SU-DHL-6 (cell line): ENCODE measurements around the gene SEPHS2.

ENCODE experiments used
- H2AFZ ChIP-seq: fragments of 200-600 bp; sonication (generic); 2 replicates; pipeline ENCODE4 v1.6.1; 2014; ENCODE audit warnings: low read depth, mild to moderate bottlenecking, moderate library complexity, mixed read lengths, antibody characterized with exemption, low read length; ENCODE audit not compliant: severe bottlenecking
- H3F3A ChIP-seq: fragments of 200-600 bp; shearing (Covaris generic); 2 replicates; pipeline ENCODE4 v1.6.0; 2016; ENCODE audit warnings: antibody characterized with exemption, mild to moderate bottlenecking; ENCODE audit not compliant: insufficient read depth
- H3K27ac ChIP-seq: fragments of 200-600 bp; sonication (generic); 2 replicates; pipeline ENCODE4 v1.5.1; 2016; ENCODE audit warnings: low read depth, mild to moderate bottlenecking, low read length, moderate library complexity, mixed read lengths
- H3K27me3 ChIP-seq: fragments of 200-600 bp; sonication (generic), shearing (Covaris generic); 2 replicates; pipeline ENCODE4 v1.6.0; 2014; ENCODE audit warnings: mild to moderate bottlenecking, low read length
- H3K36me3 ChIP-seq: fragments of 200-600 bp; sonication (generic); 2 replicates; pipeline ENCODE4 v1.6.1; 2014; ENCODE audit warnings: mild to moderate bottlenecking, low read length, mixed read lengths
- H3K4me2 ChIP-seq: fragments of 300-600, 200-600 bp; shearing (Covaris generic), sonication (generic); 2 replicates; pipeline ENCODE4 v1.6.0; 2014; ENCODE audit warnings: low read length, low read depth, mild to moderate bottlenecking; ENCODE audit not compliant: poor library complexity, severe bottlenecking
- H3K4me3 ChIP-seq: fragments of 200-600 bp; sonication (generic); 2 replicates; pipeline ENCODE4 v1.5.1; 2014; ENCODE audit warnings: antibody characterized with exemption, low read length, mild to moderate bottlenecking, mixed read lengths; ENCODE audit not compliant: insufficient read depth, poor library complexity, severe bottlenecking
- H3K79me2 ChIP-seq: fragments of 200-600 bp; sonication (generic); 2 replicates; pipeline ENCODE4 v1.6.1; 2014; ENCODE audit warnings: mild to moderate bottlenecking, low read length, moderate library complexity; ENCODE audit not compliant: insufficient read depth
- H3K9ac ChIP-seq: fragments of 200-600 bp; sonication (generic); 2 replicates; pipeline ENCODE4 v1.7.0; 2014; ENCODE audit warnings: mild to moderate bottlenecking, low read length
- H3K9me2 ChIP-seq: fragments of 200-600 bp; sonication (generic); replicated peaks from 2 replicates; pipeline ENCODE4 v1.6.1; 2014; ENCODE audit warnings: low read length; ENCODE audit not compliant: insufficient read depth
- H3K9me3 ChIP-seq: fragments of 200-600 bp; sonication (generic); 2 replicates; pipeline ENCODE4 v1.6.1; 2014; ENCODE audit warnings: low read length, mixed read lengths; ENCODE audit not compliant: insufficient read depth
- H4K20me1 ChIP-seq: fragments of 200-600 bp; sonication (generic); 2 replicates; pipeline ENCODE4 v1.6.1; 2014; ENCODE audit warnings: low read depth, mild to moderate bottlenecking, antibody characterized with exemption, low read length, moderate library complexity, mixed read lengths
- EZH2phosphoT487 ChIP-seq: fragments of 200-600 bp; sonication (generic), shearing (Covaris generic); conservative IDR thresholded peaks from 2 replicates; pipeline ENCODE4 v1.6.1; 2018; ENCODE audit warnings: mild to moderate bottlenecking, antibody characterized with exemption, low read length, moderate library complexity, mixed read lengths
- TF ChIP-seq, protein P1 (sequence below): fragments of 200-600 bp; sonication (generic); IDR thresholded peaks from one replicate; pipeline ENCODE4 v1.5.1; 2017; ENCODE audit warnings: antibody characterized with exemption, mild to moderate bottlenecking, low read length, moderate library complexity; ENCODE audit not compliant: insufficient read depth, poor library complexity, severe bottlenecking

The SEPHS2 gene

DNA sequence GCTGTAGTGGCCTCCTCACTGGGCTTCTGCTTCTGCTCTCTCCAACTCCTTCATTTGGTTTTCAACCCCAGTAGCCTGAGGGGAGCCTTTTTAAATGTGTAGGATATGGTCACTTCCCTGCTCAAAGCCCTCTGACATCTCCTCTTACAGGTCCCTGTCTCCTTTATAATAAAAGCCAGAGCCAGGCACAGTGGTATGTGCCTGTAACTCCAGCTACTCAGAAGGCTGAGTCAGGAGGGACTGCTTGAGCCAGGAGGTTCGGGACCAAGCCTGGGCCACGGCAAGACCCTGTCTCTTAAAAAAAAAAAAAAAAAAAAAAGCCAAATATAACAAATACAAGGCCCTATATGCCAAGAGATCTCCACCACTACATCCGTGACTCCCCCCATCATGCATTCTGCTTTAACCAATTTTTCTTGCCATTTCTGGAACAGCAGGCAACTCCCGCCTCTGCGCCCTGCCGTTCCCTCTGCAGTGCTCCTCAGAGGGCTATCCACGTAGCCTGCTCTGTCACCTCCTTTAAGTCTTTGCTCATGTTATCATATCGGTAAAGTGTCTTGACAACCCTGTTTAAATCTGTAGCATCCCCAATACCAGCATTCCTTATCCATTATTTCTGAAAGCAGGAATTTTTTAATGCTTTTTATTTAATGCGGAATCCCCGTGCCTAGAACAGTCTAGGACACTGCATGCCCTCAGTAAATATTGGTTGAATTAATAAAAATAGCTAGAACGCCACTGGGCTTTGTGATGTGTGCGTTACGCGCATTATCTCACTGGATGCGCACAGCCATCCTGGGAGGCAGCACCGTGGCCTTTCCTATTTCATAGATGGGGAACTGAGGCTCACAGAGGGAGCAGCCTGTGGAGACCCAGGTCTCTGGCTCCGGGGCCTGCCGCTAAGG lies 28.8 kb downstream of the SEPHS2 start:
- H3K9ac ChIP-seq, result peak overlapping the region; percentile 66
- no peaks in the 10 kb centered on the region for H3K9me3 ChIP-seq
- H3K79me2 ChIP-seq, result 0 out of 2 replicates have a peak, but pooled peaks cover 4% of the 10 kb centered on the region
- TF ChIP-seq, protein P1, sequence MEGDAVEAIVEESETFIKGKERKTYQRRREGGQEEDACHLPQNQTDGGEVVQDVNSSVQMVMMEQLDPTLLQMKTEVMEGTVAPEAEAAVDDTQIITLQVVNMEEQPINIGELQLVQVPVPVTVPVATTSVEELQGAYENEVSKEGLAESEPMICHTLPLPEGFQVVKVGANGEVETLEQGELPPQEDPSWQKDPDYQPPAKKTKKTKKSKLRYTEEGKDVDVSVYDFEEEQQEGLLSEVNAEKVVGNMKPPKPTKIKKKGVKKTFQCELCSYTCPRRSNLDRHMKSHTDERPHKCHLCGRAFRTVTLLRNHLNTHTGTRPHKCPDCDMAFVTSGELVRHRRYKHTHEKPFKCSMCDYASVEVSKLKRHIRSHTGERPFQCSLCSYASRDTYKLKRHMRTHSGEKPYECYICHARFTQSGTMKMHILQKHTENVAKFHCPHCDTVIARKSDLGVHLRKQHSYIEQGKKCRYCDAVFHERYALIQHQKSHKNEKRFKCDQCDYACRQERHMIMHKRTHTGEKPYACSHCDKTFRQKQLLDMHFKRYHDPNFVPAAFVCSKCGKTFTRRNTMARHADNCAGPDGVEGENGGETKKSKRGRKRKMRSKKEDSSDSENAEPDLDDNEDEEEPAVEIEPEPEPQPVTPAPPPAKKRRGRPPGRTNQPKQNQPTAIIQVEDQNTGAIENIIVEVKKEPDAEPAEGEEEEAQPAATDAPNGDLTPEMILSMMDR, result no peak
- no peak for TF ChIP-seq EZH2phosphoT487
- peak overlapping the region; percentile 29 for H2AFZ ChIP-seq
- no peaks in the 10 kb centered on the region for H3K9me2 ChIP-seq
- peak overlapping the region; percentile 44 for H3K4me3 ChIP-seq
- peaks cover 38% of the 10 kb centered on the region for H3F3A ChIP-seq
- peak overlapping the region; percentile 66 for H3K27ac ChIP-seq
- no peaks in the 10 kb centered on the region for H3K27me3 ChIP-seq
- H3K4me2 ChIP-seq, result peak overlapping the region; percentile 61
- no peaks in the 10 kb centered on the region for H4K20me1 ChIP-seq
- H3K36me3 ChIP-seq, result peaks cover 3% of the 10 kb centered on the region; the same call in 1 of the 2 replicates

DNA sequence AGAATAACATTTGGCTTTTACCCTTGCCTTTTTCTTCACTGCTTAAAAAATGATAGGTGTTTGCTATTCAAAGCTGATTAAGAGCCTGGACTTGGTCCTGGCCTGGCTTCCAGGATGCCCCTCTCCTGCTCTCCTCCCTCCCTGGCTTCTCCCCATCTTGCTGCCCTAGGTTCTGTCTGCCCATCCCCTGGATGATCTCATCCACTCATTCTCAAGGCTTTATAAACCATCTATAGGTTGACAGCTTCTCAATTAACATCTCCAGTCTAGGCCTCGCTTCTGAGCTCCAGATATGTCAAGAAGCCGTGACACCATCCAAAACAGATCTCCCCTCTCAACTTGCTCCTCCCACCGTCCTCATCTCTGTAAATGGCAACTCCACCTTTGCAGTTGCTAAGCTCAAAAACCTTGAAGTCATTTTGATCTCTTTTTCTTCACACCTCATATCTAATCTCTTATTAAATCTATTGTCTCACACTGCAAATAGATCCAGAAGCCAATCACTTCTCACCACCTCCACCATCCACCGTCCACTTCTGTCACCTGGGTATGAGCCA lies 29.5 kb downstream of the SEPHS2 start:
- Histone ChIP-seq H3K9me2 (no peaks in the 10 kb centered on the region), H3F3A (peaks cover 38% of the 10 kb centered on the region), H3K4me3 (no peak overlapping the region), H3K79me2 (0 out of 2 replicates have a peak, but pooled peaks cover 4% of the 10 kb centered on the region), H3K4me2 (no peak overlapping the region), H3K27me3 (no peaks in the 10 kb centered on the region), H4K20me1 (no peaks in the 10 kb centered on the region), H3K9ac (no peak overlapping the region), H3K9me3 (no peaks in the 10 kb centered on the region), H3K27ac (peak overlapping the region; percentile 16; the same call in 1 of the 2 replicates), H3K36me3 (peaks cover 3% of the 10 kb centered on the region; the same call in 1 of the 2 replicates), H2AFZ (no peak overlapping the region)
- no peak for TF ChIP-seq EZH2phosphoT487
- TF ChIP-seq, protein P1, result no peak

DNA sequence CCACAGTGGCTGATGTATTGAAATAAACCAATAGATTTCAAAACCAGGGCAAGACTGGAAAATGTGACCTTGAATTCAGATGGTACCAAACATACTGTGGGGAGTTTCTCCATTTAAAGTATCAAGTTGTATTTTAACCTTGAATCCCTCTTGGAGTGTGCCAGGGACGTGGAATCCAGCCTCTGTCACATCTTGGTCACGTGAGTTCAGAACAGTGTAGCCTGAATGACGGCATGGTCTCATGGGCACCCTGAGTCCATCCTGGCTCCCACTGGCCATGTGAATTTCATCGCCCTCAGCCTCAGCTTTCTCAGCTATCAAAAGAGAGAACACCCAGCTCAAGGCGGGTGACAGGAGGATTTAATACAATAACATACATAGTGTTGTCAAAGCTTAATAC lies 31.5 kb downstream of the SEPHS2 start:
- no peak overlapping the region for H3K27ac ChIP-seq
- H3K9me2 ChIP-seq, result no peaks in the 10 kb centered on the region
- peaks cover 3% of the 10 kb centered on the region; the same call in 1 of the 2 replicates for H3K36me3 ChIP-seq
- no peak overlapping the region for H2AFZ ChIP-seq
- H3F3A ChIP-seq, result peaks cover 30% of the 10 kb centered on the region
- TF ChIP-seq, protein P1, result no peak
- TF ChIP-seq EZH2phosphoT487, result no peak
- no peaks in the 10 kb centered on the region for H3K9me3 ChIP-seq
- H3K79me2 ChIP-seq, result 0 out of 2 replicates have a peak, but pooled peaks cover 4% of the 10 kb centered on the region
- H3K27me3 ChIP-seq, result no peaks in the 10 kb centered on the region
- no peak overlapping the region for H3K4me2 ChIP-seq
- no peak overlapping the region for H3K9ac ChIP-seq
- no peaks in the 10 kb centered on the region for H4K20me1 ChIP-seq
- H3K4me3 ChIP-seq, result no peak overlapping the region
